Upper lobe of left lung (tissue), 4 donors: ENCODE results near the gene GOLGA8N.
"Not testable (repeated sequence)": the region's sequence is repeated elsewhere in the genome, so short reads cannot be mapped to it uniquely, and the experiment has no call there.

ENCODE experiments used
- EP300 ChIP-seq, 4 donors: sonication (generic); formaldehyde crosslinking; IDR thresholded peaks; one replicate each; pipeline ENCODE4 v1.5.1; 2017; ENCODE audit warnings: antibody characterized with exemption in 4 of 4, control low read depth in 2 of 4
- POLR2A ChIP-seq, 4 donors: fragments of 450-650 bp; IDR thresholded peaks; one replicate each; pipeline ENCODE4 v1.5.1; 2016 to 2017; ENCODE audit warnings: antibody characterized with exemption in 4 of 4, mild to moderate bottlenecking in 2 of 4
- POLR2AphosphoS5 ChIP-seq, 2 donors: sonication (generic); formaldehyde crosslinking; IDR thresholded peaks; one replicate each; pipeline ENCODE4 v1.5.1; 2017; ENCODE audit warnings: antibody characterized with exemption in 2 of 2
- TF ChIP-seq, protein P1 (sequence below), 6 experiments: fragments of 450-650 bp in 4 of 6; fragments of 200-600 bp in 2 of 6; sonication (generic) in 2 of 6; IDR thresholded peaks; one replicate each; pipeline ENCODE4 v1.5.1; 2016 to 2019; ENCODE audit warnings: antibody characterized with exemption in 6 of 6

GRCh38 chr15:32562198-32562597 is 31.1 kb upstream of the GOLGA8N start:
- TF ChIP-seq POLR2A, EP300, POLR2AphosphoS5 (IDR thresholded peaks at IDR 0.05): not testable (repeated sequence)
- TF ChIP-seq, protein P1, sequence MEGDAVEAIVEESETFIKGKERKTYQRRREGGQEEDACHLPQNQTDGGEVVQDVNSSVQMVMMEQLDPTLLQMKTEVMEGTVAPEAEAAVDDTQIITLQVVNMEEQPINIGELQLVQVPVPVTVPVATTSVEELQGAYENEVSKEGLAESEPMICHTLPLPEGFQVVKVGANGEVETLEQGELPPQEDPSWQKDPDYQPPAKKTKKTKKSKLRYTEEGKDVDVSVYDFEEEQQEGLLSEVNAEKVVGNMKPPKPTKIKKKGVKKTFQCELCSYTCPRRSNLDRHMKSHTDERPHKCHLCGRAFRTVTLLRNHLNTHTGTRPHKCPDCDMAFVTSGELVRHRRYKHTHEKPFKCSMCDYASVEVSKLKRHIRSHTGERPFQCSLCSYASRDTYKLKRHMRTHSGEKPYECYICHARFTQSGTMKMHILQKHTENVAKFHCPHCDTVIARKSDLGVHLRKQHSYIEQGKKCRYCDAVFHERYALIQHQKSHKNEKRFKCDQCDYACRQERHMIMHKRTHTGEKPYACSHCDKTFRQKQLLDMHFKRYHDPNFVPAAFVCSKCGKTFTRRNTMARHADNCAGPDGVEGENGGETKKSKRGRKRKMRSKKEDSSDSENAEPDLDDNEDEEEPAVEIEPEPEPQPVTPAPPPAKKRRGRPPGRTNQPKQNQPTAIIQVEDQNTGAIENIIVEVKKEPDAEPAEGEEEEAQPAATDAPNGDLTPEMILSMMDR (IDR thresholded peaks at IDR 0.05) = not testable (repeated sequence)
